ENCODE measurements around the gene CLEC2L. TPM values are rescaled to one million over a fixed set of nuclear protein-coding genes. Genes with fewer than 3 reads are reported as not detected.
"Not testable (repeated sequence)": the region's sequence is repeated elsewhere in the genome, so short reads cannot be mapped to it uniquely, and the experiment has no call there.

The CLEC2L gene
- total RNA-seq, 1 donor from 2014 or later: not detected

GRCh38 chr7:139532636-139533155, 9.2 kb downstream of the CLEC2L start:
- Mint-ChIP-seq H3K27me3 (peaks cover 46% of the 10 kb centered on the region), H3K27ac (no peak overlapping the region), H3K4me1 (no peaks in the 10 kb centered on the region), H3K4me3 (no peak overlapping the region), H3K9me3 (peaks cover 11% of the 10 kb centered on the region), H3K36me3 (ENCODE audit: low read depth) (no peaks in the 10 kb centered on the region)
- DNase-seq: no peak
- intact Hi-C loops (cut with micrococcal nuclease): no loop called here

- H3K27me3 Mint-ChIP-seq: peaks cover 38% of the 10 kb centered on the region
- intact Hi-C loops (cut with micrococcal nuclease): no loop called here
- H3K36me3 Mint-ChIP-seq (ENCODE audit: low read depth): no peaks in the 10 kb centered on the region
- H3K4me1 Mint-ChIP-seq: no peaks in the 10 kb centered on the region
- DNase-seq: no peak
- H3K27ac Mint-ChIP-seq: no peak overlapping the region
- no peak overlapping the region for H3K4me3 Mint-ChIP-seq
- peaks cover 2% of the 10 kb centered on the region for H3K9me3 Mint-ChIP-seq
Measured at GRCh38 chr7:139534096-139534495, 10.6 kb downstream of the CLEC2L start.

GRCh38 chr7:139534966-139535651, 11.6 kb downstream of the CLEC2L start:
- Mint-ChIP-seq H3K4me1 (no peaks in the 10 kb centered on the region), H3K27ac (no peak overlapping the region)
- no peak for DNase-seq

GRCh38 chr7:139536152-139536551, 12.7 kb downstream of the CLEC2L start:
- no peak for DNase-seq
- Mint-ChIP-seq H3K4me1 (no peaks in the 10 kb centered on the region), H3K36me3 (ENCODE audit: low read depth) (no peaks in the 10 kb centered on the region), H3K4me3 (no peak overlapping the region), H3K27ac (no peak overlapping the region), H3K27me3 (peaks cover 31% of the 10 kb centered on the region), H3K9me3 (no peaks in the 10 kb centered on the region)
- intact Hi-C loops (cut with micrococcal nuclease): no loop called here

More at GRCh38 chr7:139534966-139535651, 11.6 kb downstream of the CLEC2L start:
- no peaks in the 10 kb centered on the region for H3K9me3 Mint-ChIP-seq
- intact Hi-C loops (cut with micrococcal nuclease): no loop called here
- H3K27me3 Mint-ChIP-seq: peaks cover 34% of the 10 kb centered on the region
- no peak overlapping the region for H3K4me3 Mint-ChIP-seq
- no peaks in the 10 kb centered on the region for H3K36me3 Mint-ChIP-seq (ENCODE audit: low read depth)

- Mint-ChIP-seq H3K4me3 (no peak overlapping the region), H3K27ac (no peak overlapping the region), H3K9me3 (no peaks in the 10 kb centered on the region), H3K27me3 (peaks cover 21% of the 10 kb centered on the region), H3K36me3 (ENCODE audit: low read depth) (no peaks in the 10 kb centered on the region), H3K4me1 (no peaks in the 10 kb centered on the region)
- intact Hi-C loops (cut with micrococcal nuclease): no loop called here
- DNase-seq: no peak
Measured at GRCh38 chr7:139538881-139539635, 15.6 kb downstream of the CLEC2L start.

GRCh38 chr7:139540203-139540602, 16.7 kb downstream of the CLEC2L start:
- Mint-ChIP-seq H3K27ac (no peak overlapping the region), H3K4me3 (no peak overlapping the region), H3K9me3 (no peaks in the 10 kb centered on the region), H3K4me1 (no peaks in the 10 kb centered on the region), H3K27me3 (peaks cover 14% of the 10 kb centered on the region), H3K36me3 (ENCODE audit: low read depth) (no peaks in the 10 kb centered on the region)
- DNase-seq: no peak
- intact Hi-C loops (cut with micrococcal nuclease): no loop called here

GRCh38 chr7:139541600-139542307, 18.3 kb downstream of the CLEC2L start:
- intact Hi-C loops (cut with micrococcal nuclease): no loop called here
- Mint-ChIP-seq H3K27me3 (peaks cover 8% of the 10 kb centered on the region), H3K36me3 (ENCODE audit: low read depth) (no peaks in the 10 kb centered on the region), H3K4me1 (no peaks in the 10 kb centered on the region), H3K27ac (no peak overlapping the region), H3K9me3 (no peaks in the 10 kb centered on the region), H3K4me3 (no peak overlapping the region)
- no peak for DNase-seq

GRCh38 chr7:139542308-139543151, 19.0 kb downstream of the CLEC2L start:
- Mint-ChIP-seq H3K9me3 (no peaks in the 10 kb centered on the region), H3K27ac (no peak overlapping the region), H3K4me3 (no peak overlapping the region), H3K27me3 (peaks cover 1% of the 10 kb centered on the region), H3K4me1 (no peaks in the 10 kb centered on the region), H3K36me3 (ENCODE audit: low read depth) (no peaks in the 10 kb centered on the region)
- no peak for DNase-seq
- intact Hi-C loops (cut with micrococcal nuclease): no loop called here

- intact Hi-C loops (cut with micrococcal nuclease): no loop called here
- H3K27me3 Mint-ChIP-seq: no peaks in the 10 kb centered on the region
- no peak overlapping the region for H3K27ac Mint-ChIP-seq
- no peaks in the 10 kb centered on the region for H3K9me3 Mint-ChIP-seq
- H3K4me3 Mint-ChIP-seq: no peak overlapping the region
- no peaks in the 10 kb centered on the region for H3K36me3 Mint-ChIP-seq (ENCODE audit: low read depth)
- no peak for DNase-seq
- H3K4me1 Mint-ChIP-seq: no peaks in the 10 kb centered on the region
Measured at GRCh38 chr7:139543801-139544603, 20.5 kb downstream of the CLEC2L start.

- Mint-ChIP-seq H3K4me3 (no peak overlapping the region), H3K36me3 (ENCODE audit: low read depth) (no peaks in the 10 kb centered on the region), H3K4me1 (no peaks in the 10 kb centered on the region), H3K9me3 (no peaks in the 10 kb centered on the region), H3K27ac (no peak overlapping the region), H3K27me3 (no peaks in the 10 kb centered on the region)
- no peak for DNase-seq
- intact Hi-C loops (cut with micrococcal nuclease): no loop called here
Measured at GRCh38 chr7:139544645-139545044, 21.2 kb downstream of the CLEC2L start.

GRCh38 chr7:139548302-139549028, 25.0 kb downstream of the CLEC2L start:
- Mint-ChIP-seq H3K4me3 (no peak overlapping the region), H3K9me3 (no peaks in the 10 kb centered on the region), H3K27me3 (peaks cover 6% of the 10 kb centered on the region), H3K27ac (no peak overlapping the region), H3K4me1 (no peaks in the 10 kb centered on the region), H3K36me3 (ENCODE audit: low read depth) (no peaks in the 10 kb centered on the region)
- intact Hi-C loops (cut with micrococcal nuclease): no loop called here
- no peak for DNase-seq

GRCh38 chr7:139553991-139554700, 30.7 kb downstream of the CLEC2L start:
- H3K27ac Mint-ChIP-seq; H3K9me3 Mint-ChIP-seq; H3K36me3 Mint-ChIP-seq (ENCODE audit: low read depth); H3K4me1 Mint-ChIP-seq; H3K4me3 Mint-ChIP-seq; DNase-seq; intact Hi-C loops (cut with micrococcal nuclease): not testable (repeated sequence)
- H3K27me3 Mint-ChIP-seq: peaks cover 14% of the 10 kb centered on the region
